CD14-positive monocyte (primary cell): Measurements from ENCODE around the gene PPM1K. TPM values are rescaled to one million over a fixed set of nuclear protein-coding genes. Genes with fewer than 3 reads are reported as not detected.
"Not testable (repeated sequence)": the region's sequence is repeated elsewhere in the genome, so short reads cannot be mapped to it uniquely, and the experiment has no call there.

Experiments
- DNase-seq, 3 donors: peaks; one replicate each; pipeline ENCODE4 v3.0.0-alpha.2; 2011 to 2022
- H2AFZ ChIP-seq: 2 replicates; pipeline ENCODE4 v1.6.0; 2012; ENCODE audit warnings: mild to moderate bottlenecking, low read depth, low read length, inconsistent platforms; ENCODE audit not compliant: insufficient read depth, poor library complexity, severe bottlenecking
- H3K27ac ChIP-seq, 2 donors: 1 replicate in 1 of 2; 2 replicates in 1 of 2; pipeline ENCODE4 v1.5.1; 2012 to 2013; ENCODE audit warnings: low read length in 2 of 2, control low read depth in 1 of 2, inconsistent platforms in 1 of 2, low read depth in 1 of 2, mild to moderate bottlenecking in 1 of 2
- H3K27me3 ChIP-seq, 2 donors: one replicate each; pipeline versions ENCODE4 v1.6.0 to v1.6.1; 2011 to 2013; ENCODE audit warnings: low read length in 2 of 2; ENCODE audit not compliant: control insufficient read depth in 2 of 2, insufficient read depth in 2 of 2
- H3K36me3 ChIP-seq, 2 donors: replicated peaks in 1 of 2; 1 replicate in 1 of 2; 2 replicates in 1 of 2; pipeline versions ENCODE4 v1.5.1 to v1.6.1; 2012 to 2013; ENCODE audit warnings: low read length in 2 of 2, control low read depth in 1 of 2, inconsistent platforms in 1 of 2, mild to moderate bottlenecking in 1 of 2; ENCODE audit not compliant: insufficient read depth in 2 of 2, control insufficient read depth in 1 of 2
- H3K4me1 ChIP-seq, 2 donors: 1 replicate in 1 of 2; 2 replicates in 1 of 2; pipeline versions ENCODE4 v1.5.1 to v1.6.1; 2012 to 2013; ENCODE audit warnings: low read length in 2 of 2, control low read depth in 1 of 2, inconsistent platforms in 1 of 2, mild to moderate bottlenecking in 1 of 2, moderate library complexity in 1 of 2; ENCODE audit not compliant: insufficient read depth in 2 of 2, control insufficient read depth in 1 of 2
- H3K4me2 ChIP-seq: replicated peaks from 2 replicates; pipeline ENCODE3; 2012; ENCODE audit warnings: low read length, moderate library complexity, mild to moderate bottlenecking; ENCODE audit not compliant: poor library complexity, severe bottlenecking; ENCODE audit errors: extremely low read depth
- H3K4me3 ChIP-seq, 3 experiments: fragments of 200-600 bp in 1 of 3; sonication (generic) in 1 of 3; replicated peaks in 1 of 3; 1 replicate in 2 of 3; 2 replicates in 1 of 3; pipeline ENCODE4 v1.5.1; 2011 to 2013; ENCODE audit warnings: low read length in 3 of 3, mild to moderate bottlenecking in 3 of 3, control low read depth in 2 of 3, low read depth in 2 of 3, inconsistent platforms in 1 of 3, moderate library complexity in 1 of 3
- H3K79me2 ChIP-seq: 2 replicates; pipeline ENCODE4 v1.6.0; 2012; ENCODE audit warnings: mild to moderate bottlenecking, control low read depth, inconsistent platforms, low read length, moderate library complexity; ENCODE audit not compliant: insufficient read depth
- H3K9ac ChIP-seq: 2 replicates; pipeline ENCODE4 v1.6.0; 2017; ENCODE audit warnings: low read length, mild to moderate bottlenecking; ENCODE audit not compliant: insufficient read depth, poor library complexity, severe bottlenecking
- H3K9me3 ChIP-seq, 2 donors: replicated peaks in 1 of 2; 1 replicate in 1 of 2; 2 replicates in 1 of 2; pipeline versions ENCODE4 v1.5.1 to v1.6.1; 2012 to 2013; ENCODE audit warnings: low read length in 2 of 2, control low read depth in 1 of 2; ENCODE audit not compliant: control insufficient read depth in 1 of 2, insufficient read depth in 1 of 2
- H4K20me1 ChIP-seq: 2 replicates; pipeline ENCODE4 v1.6.0; 2012; ENCODE audit warnings: mild to moderate bottlenecking, low read length, control low read depth, moderate library complexity; ENCODE audit not compliant: insufficient read depth
- H3K27ac Mint-ChIP-seq, 7 donors: one replicate each; pipeline ENCODE4 v1.8.0; 2020; ENCODE audit warnings: mild to moderate bottlenecking in 7 of 7, mixed read lengths in 7 of 7, moderate library complexity in 6 of 7, inconsistent platforms in 2 of 7
- H3K27me3 Mint-ChIP-seq, 3 donors: one replicate each; pipeline ENCODE4 v1.8.0; 2021 to 2022; ENCODE audit warnings: low read depth in 3 of 3, mild to moderate bottlenecking in 3 of 3, mixed read lengths in 3 of 3, moderate library complexity in 3 of 3, inconsistent platforms in 1 of 3
- H3K36me3 Mint-ChIP-seq, 2 donors: one replicate each; pipeline ENCODE4 v1.8.0; 2020; ENCODE audit warnings: mixed read lengths in 2 of 2, inconsistent platforms in 1 of 2, mild to moderate bottlenecking in 1 of 2
- H3K4me1 Mint-ChIP-seq: one replicate; pipeline ENCODE4 v1.8.0; 2020; ENCODE audit warnings: mild to moderate bottlenecking, mixed read lengths
- H3K4me3 Mint-ChIP-seq, 2 donors: one replicate each; pipeline ENCODE4 v1.8.0; 2020; ENCODE audit warnings: mild to moderate bottlenecking in 2 of 2, mixed read lengths in 2 of 2, moderate library complexity in 1 of 2
- H3K9me3 Mint-ChIP-seq, 7 donors: one replicate each; pipeline ENCODE4 v1.8.0; 2020 to 2022; ENCODE audit warnings: mixed read lengths in 7 of 7, mild to moderate bottlenecking in 6 of 7, moderate library complexity in 6 of 7, inconsistent platforms in 2 of 7
- WGBS: methylation state at CpG from one replicate; pipeline ENCODE4 v1.1.5; 2013; ENCODE audit warnings: missing lambda C conversion rate; ENCODE audit not compliant: insufficient coverage; 5-methylcytosine and 5-hydroxymethylcytosine counted together
- intact Hi-C, 2 donors: fragments of 100-400 bp; cut with micrococcal nuclease; formaldehyde crosslinking; loops; one replicate each; pipeline versions ENCODE4 v1.15.0 to v1.15.1; 2023
- polyA plus RNA-seq, 3 donors: library from polyadenylated mRNA; depleted of rRNA in 1 of 3; unstranded in 2 of 3; stranded (reverse) in 1 of 3; fragments of 300-500 nt in 2 of 3; fragments of >200 nt in 1 of 3; fragmentation: Illumina TruSeq in 2 of 3; gene quantifications; 1 replicate in 2 of 3; 2 replicates in 1 of 3; pipeline ENCODE4 v1.2.3, GENCODE V29; 2012 to 2021
- TF ChIP-seq, protein P1 (sequence below): fragments of 200-600 bp; IDR thresholded peaks from one replicate; pipeline ENCODE4 v1.8.0; 2022; ENCODE audit warnings: antibody characterized with exemption, mild to moderate bottlenecking

Gene PPM1K
- polyA plus RNA-seq, 3 donors = 5.7 to 11.0 (median 7.0) TPM

DNA sequence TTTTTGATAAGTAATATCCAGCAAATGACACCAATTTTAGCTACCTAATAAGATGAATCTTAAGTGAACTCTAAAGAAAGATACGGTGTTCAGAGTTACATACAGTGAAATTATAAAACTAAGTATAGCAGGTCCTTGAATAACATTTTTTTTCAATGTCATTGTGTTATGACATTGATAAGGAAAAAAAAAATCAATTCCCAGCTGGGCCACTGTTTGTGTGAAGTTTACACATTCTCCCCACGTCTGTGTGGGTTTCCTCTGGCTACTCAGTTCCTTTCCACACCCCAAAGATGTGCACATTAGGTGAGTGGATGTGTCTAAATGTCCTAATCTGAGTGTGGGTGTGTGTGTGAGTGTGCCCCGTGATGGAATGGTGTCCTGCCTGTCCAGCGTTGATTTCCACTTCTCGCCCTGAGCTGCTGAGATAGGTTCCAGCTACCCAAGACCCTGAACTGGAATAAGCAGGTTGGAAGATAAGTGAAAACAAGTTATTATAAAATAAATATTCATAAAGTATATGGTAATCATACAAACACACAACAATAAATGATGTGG lies 31.2 kb upstream of the PPM1K start:
- DNase-seq = no peak
- Histone ChIP-seq H3K27ac (no peak overlapping the region), H3K9me3 (peaks cover 0 to 13% of the 10 kb centered on the region in 2 donors), H3K4me2 (no peak overlapping the region), H3K27me3 (no peaks in the 10 kb centered on the region), H4K20me1 (no peaks in the 10 kb centered on the region), H2AFZ (no peak overlapping the region), H3K4me3 (no peak overlapping the region), H3K36me3 (no peaks in the 10 kb centered on the region), H3K79me2 (no peaks in the 10 kb centered on the region), H3K9ac (no peak overlapping the region), H3K4me1 (peaks cover 9% of the 10 kb centered on the region in 2 donors)
- Mint-ChIP-seq H3K4me1 (peaks cover 15% of the 10 kb centered on the region), H3K4me3 (no peak overlapping the region), H3K27me3 (peaks cover 0 to 4% (median 2%) of the 10 kb centered on the region in 3 donors), H3K27ac (peak overlapping the region in 1 of 7 donors; percentile 14), H3K36me3 (no peaks in the 10 kb centered on the region), H3K9me3 (peaks cover 5 to 23% (median 15%) of the 10 kb centered on the region in 7 donors)
- TF ChIP-seq, protein P1, sequence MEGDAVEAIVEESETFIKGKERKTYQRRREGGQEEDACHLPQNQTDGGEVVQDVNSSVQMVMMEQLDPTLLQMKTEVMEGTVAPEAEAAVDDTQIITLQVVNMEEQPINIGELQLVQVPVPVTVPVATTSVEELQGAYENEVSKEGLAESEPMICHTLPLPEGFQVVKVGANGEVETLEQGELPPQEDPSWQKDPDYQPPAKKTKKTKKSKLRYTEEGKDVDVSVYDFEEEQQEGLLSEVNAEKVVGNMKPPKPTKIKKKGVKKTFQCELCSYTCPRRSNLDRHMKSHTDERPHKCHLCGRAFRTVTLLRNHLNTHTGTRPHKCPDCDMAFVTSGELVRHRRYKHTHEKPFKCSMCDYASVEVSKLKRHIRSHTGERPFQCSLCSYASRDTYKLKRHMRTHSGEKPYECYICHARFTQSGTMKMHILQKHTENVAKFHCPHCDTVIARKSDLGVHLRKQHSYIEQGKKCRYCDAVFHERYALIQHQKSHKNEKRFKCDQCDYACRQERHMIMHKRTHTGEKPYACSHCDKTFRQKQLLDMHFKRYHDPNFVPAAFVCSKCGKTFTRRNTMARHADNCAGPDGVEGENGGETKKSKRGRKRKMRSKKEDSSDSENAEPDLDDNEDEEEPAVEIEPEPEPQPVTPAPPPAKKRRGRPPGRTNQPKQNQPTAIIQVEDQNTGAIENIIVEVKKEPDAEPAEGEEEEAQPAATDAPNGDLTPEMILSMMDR = no peak
- intact Hi-C loops = no loop called here
- no CpG with 5 or more reads among the region's 5 CpGs for WGBS

DNA sequence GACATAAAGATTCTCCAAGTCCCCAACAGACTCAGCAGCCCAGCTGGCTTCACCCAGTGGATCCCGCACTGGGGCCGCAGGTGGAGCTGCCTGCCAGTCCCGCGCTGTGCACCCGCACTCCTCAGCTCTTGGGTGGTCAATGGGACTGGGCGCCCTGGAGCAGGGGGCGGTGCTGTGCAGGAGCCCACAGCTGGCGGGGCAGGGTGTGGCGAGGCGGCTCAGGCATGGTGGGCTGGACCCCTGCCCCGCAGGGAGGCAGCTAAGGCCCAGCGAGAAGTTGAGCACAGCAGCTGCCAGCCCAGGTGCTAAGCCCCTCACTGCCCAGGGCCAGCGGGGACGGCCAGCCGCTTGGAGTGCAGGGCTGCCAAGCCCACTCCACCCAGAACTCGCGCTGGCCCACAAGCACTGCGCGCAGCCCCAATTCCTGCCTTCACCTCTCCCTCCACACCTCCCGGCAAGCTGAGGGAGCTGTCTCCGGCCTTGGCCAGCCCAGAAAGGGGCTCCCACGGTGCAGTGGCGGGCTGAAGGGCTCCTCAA lies 28.8 kb upstream of the PPM1K start:
- H3K36me3 ChIP-seq, H3K4me3 Mint-ChIP-seq, H3K27me3 ChIP-seq, intact Hi-C loops, H3K4me1 Mint-ChIP-seq, H3K27ac Mint-ChIP-seq, H3K36me3 Mint-ChIP-seq, H3K79me2 ChIP-seq, H3K9ac ChIP-seq, DNase-seq, H3K27ac ChIP-seq, H3K4me1 ChIP-seq, H2AFZ ChIP-seq, H3K4me2 ChIP-seq, H3K27me3 Mint-ChIP-seq, H3K4me3 ChIP-seq, H4K20me1 ChIP-seq: not testable (repeated sequence)
- peaks cover 5 to 23% (median 15%) of the 10 kb centered on the region in 7 donors for H3K9me3 Mint-ChIP-seq
- peaks cover 0 to 13% of the 10 kb centered on the region in 2 donors for H3K9me3 ChIP-seq
- WGBS = 100% methylated on average over 16 of the region's 23 CpGs
